WTC11 (cell line): Measurements from ENCODE around the gene SOX8.

Source experiments
- ATF3 ChIP-seq: sonication (generic); formaldehyde crosslinking; conservative IDR thresholded peaks from 2 replicates; pipeline ENCODE4 v1.8.1; 2022; ENCODE audit warnings: mild to moderate bottlenecking, missing genetic modification reagents
- CTCF ChIP-seq: fragments of 200-600 bp; IDR thresholded peaks from 2 replicates; pipeline ENCODE4 v1.8.0; 2022; ENCODE audit warnings: antibody characterized with exemption
- FOXP4 ChIP-seq: sonication (generic); formaldehyde crosslinking; IDR thresholded peaks from 2 replicates; pipeline ENCODE4 v1.8.0; 2022; ENCODE audit warnings: mild to moderate bottlenecking, missing genetic modification reagents
- GTF2I ChIP-seq: fragments of 250-450 bp; sonication (Bioruptor Pico); conservative IDR thresholded peaks from 2 replicates; pipeline ENCODE4 v1.4.0; 2021; ENCODE audit warnings: mild to moderate bottlenecking
- IRF2 ChIP-seq: sonication (generic); formaldehyde crosslinking; IDR thresholded peaks from 2 replicates; pipeline ENCODE4 v1.8.0; 2022; ENCODE audit warnings: low read depth, missing genetic modification reagents, borderline replicate concordance
- JUN ChIP-seq: sonication (generic); formaldehyde crosslinking; IDR thresholded peaks from 2 replicates; pipeline ENCODE4 v1.8.0; 2023; ENCODE audit warnings: mild to moderate bottlenecking, missing genetic modification reagents
- MAX ChIP-seq: sonication (generic); formaldehyde crosslinking; IDR thresholded peaks from 2 replicates; pipeline ENCODE4 v1.8.0; 2022; ENCODE audit warnings: mild to moderate bottlenecking, missing genetic modification reagents
- NR3C1 ChIP-seq: sonication (generic); formaldehyde crosslinking; conservative IDR thresholded peaks from 2 replicates; pipeline ENCODE4 v1.8.1; 2023; ENCODE audit warnings: low read depth, mild to moderate bottlenecking, missing genetic modification reagents
- PREB ChIP-seq: sonication (generic); formaldehyde crosslinking; IDR thresholded peaks from 2 replicates; pipeline ENCODE4 v1.8.1; 2022; ENCODE audit warnings: mild to moderate bottlenecking, missing genetic modification reagents, moderate library complexity, borderline replicate concordance
- PRRX2 ChIP-seq: fragments of 250-450 bp; sonication (Bioruptor Pico); IDR thresholded peaks from 2 replicates; pipeline ENCODE4 v1.8.0; 2021; ENCODE audit warnings: mild to moderate bottlenecking
- SP1 ChIP-seq: sonication (generic); formaldehyde crosslinking; conservative IDR thresholded peaks from 2 replicates; pipeline ENCODE4 v1.8.1; 2022; ENCODE audit warnings: missing genetic modification reagents

- TF ChIP-seq CTCF = no peak
- TF ChIP-seq MAX = no peak
- TF ChIP-seq NR3C1 = no peak
- no peak for TF ChIP-seq GTF2I (CRISPR knock-in tag)
- no peak for TF ChIP-seq JUN
- no peak for TF ChIP-seq PRRX2 (CRISPR knock-in tag)
- no peak for TF ChIP-seq FOXP4 (CRISPR knock-in tag)
- TF ChIP-seq PREB = no peak
- TF ChIP-seq ATF3 (CRISPR knock-in tag) = no peak
- TF ChIP-seq SP1 = no peak
- no peak for TF ChIP-seq IRF2 (CRISPR knock-in tag)
Observed at GRCh38 chr16:973366-973765, 8.2 kb upstream of the SOX8 start.
